K562 (cell line): ENCODE results near the gene CDKN3. TPM values are rescaled to one million over a fixed set of nuclear protein-coding genes. Genes with fewer than 3 reads are reported as not detected.

ENCODE experiments used
- ATAC-seq: fragments of 200-7000 bp; cut with Tn5 transposase; 3 replicates; pipeline ENCODE4 v1.9.1; 2020; ENCODE audit warnings: moderate library complexity
- BruUV-seq: library from RNA; stranded (reverse); fragments of 400-500 nt; replicated peaks from 2 replicates; lab custom pipeline; 2021; lab: Mats Ljungman, UMichigan
- CTCF ChIA-PET: fragments of 300-600 bp; formaldehyde crosslinking; extraction: SDS; loops from one replicate; lab custom pipeline; 2021; ENCODE audit warnings: low intra/inter-chr PET ratio; lab: Yijun Ruan, JAX
- POLR2A ChIA-PET: fragments of 300-600, 350-650 bp; sonication (Branson Sonifier 250); formaldehyde crosslinking; extraction: SDS; loops from one replicate; lab custom pipeline; 2021; ENCODE audit warnings: antibody characterized with exemption, inconsistent platforms; lab: Yijun Ruan, JAX
- DNase-seq, 4 experiments: peaks; one replicate each; pipeline versions ENCODE4 v3.0.0 to v3.0.0-alpha.2; 2011 to 2018; ENCODE audit warnings: low spot score in 3 of 4, mixed read lengths in 3 of 4; ENCODE audit errors: extremely low read depth in 1 of 4
- FAIRE-seq: peaks from 2 replicates; lab custom pipeline; 2011; peaks lifted over from hg19 to GRCh38; lab: Jason Lieb, UNC
- H2AFZ ChIP-seq: 2 replicates; pipeline ENCODE4 v1.6.0; 2011; ENCODE audit warnings: low read depth, low read length, control low read depth, inconsistent platforms
- H3K27ac ChIP-seq: fragments of 200-600 bp; 3 replicates; pipeline ENCODE4 v1.8.0; 2011; ENCODE audit warnings: low read depth, mild to moderate bottlenecking, control low read depth, inconsistent platforms, low read length, moderate library complexity, mixed read lengths; ENCODE audit errors: extremely low read depth
- H3K27me3 ChIP-seq, 2 experiments: fragments of 300-600 bp in 1 of 2; 2 replicates in 1 of 2; 3 replicates in 1 of 2; pipeline versions ENCODE4 v1.6.0 to v1.8.0; 2011; ENCODE audit warnings: inconsistent platforms in 2 of 2, low read length in 2 of 2, mild to moderate bottlenecking in 1 of 2, mixed read lengths in 1 of 2, moderate library complexity in 1 of 2; ENCODE audit not compliant: control insufficient read depth in 2 of 2, insufficient read depth in 2 of 2
- H3K36me3 ChIP-seq: fragments of 300-600 bp; 3 replicates; pipeline ENCODE4 v1.8.0; 2011; ENCODE audit warnings: mild to moderate bottlenecking, low read length, inconsistent platforms; ENCODE audit not compliant: control insufficient read depth, insufficient read depth
- H3K4me1 ChIP-seq, 2 experiments: fragments of 200-600 bp in 1 of 2; replicated peaks in 1 of 2; 2 replicates in 1 of 2; 3 replicates in 1 of 2; pipeline versions ENCODE4 v1.5.1 to v1.8.0; 2011; ENCODE audit warnings: inconsistent platforms in 2 of 2, low read length in 2 of 2, mild to moderate bottlenecking in 1 of 2, mixed read lengths in 1 of 2, moderate library complexity in 1 of 2; ENCODE audit not compliant: control insufficient read depth in 2 of 2, insufficient read depth in 2 of 2
- H3K4me2 ChIP-seq: 2 replicates; pipeline ENCODE4 v1.6.1; 2011; ENCODE audit warnings: low read length, control low read depth, inconsistent platforms, mixed read lengths; ENCODE audit not compliant: insufficient read depth
- H3K4me3 ChIP-seq: fragments of 200-600 bp; sonication (generic), shearing (Covaris generic); 2 replicates; pipeline ENCODE4 v1.5.1; 2016; ENCODE audit warnings: control low read depth, inconsistent platforms
- H3K79me2 ChIP-seq: fragments of 200-600 bp; 3 replicates; pipeline ENCODE4 v1.8.0; 2011; ENCODE audit warnings: low read length, inconsistent platforms; ENCODE audit not compliant: control insufficient read depth, insufficient read depth
- H3K9ac ChIP-seq, 2 experiments: 2 replicates each; pipeline versions ENCODE4 v1.6.0 to v1.6.1; 2011; ENCODE audit warnings: low read depth in 2 of 2, low read length in 2 of 2, control low read depth in 1 of 2, inconsistent platforms in 1 of 2, mild to moderate bottlenecking in 1 of 2, mixed read lengths in 1 of 2; ENCODE audit not compliant: insufficient read depth in 1 of 2
- H3K9me1 ChIP-seq: one replicate; pipeline ENCODE4 v1.6.0; 2011; ENCODE audit warnings: inconsistent platforms, mild to moderate bottlenecking, low read length, moderate library complexity; ENCODE audit not compliant: control insufficient read depth, insufficient read depth
- H3K9me3 ChIP-seq: replicated peaks from 2 replicates; pipeline ENCODE4 v1.5.1; 2011; ENCODE audit warnings: low read depth, low read length, inconsistent platforms; ENCODE audit not compliant: control insufficient read depth, insufficient read depth
- H4K20me1 ChIP-seq: replicated peaks from 2 replicates; pipeline ENCODE4 v1.6.1; 2011; ENCODE audit warnings: low read length, inconsistent platforms, mixed read lengths; ENCODE audit not compliant: control insufficient read depth, insufficient read depth
- BCL6 ChIP-seq: fragments of 250-450 bp; sonication (Bioruptor Pico); IDR thresholded peaks from 2 replicates; pipeline ENCODE4 v1.4.0; 2020
- FOXJ3 ChIP-seq: sonication (generic); formaldehyde crosslinking; IDR thresholded peaks from 2 replicates; pipeline ENCODE4 v1.4.0; 2020; ENCODE audit warnings: mild to moderate bottlenecking, missing genetic modification reagents
- KDM1A ChIP-seq, 2 experiments: fragments of 450-650 bp; IDR thresholded peaks; 2 replicates each; pipeline ENCODE4 v1.6.1; 2016; ENCODE audit warnings: mild to moderate bottlenecking in 2 of 2
- MLX ChIP-seq, 2 experiments: fragments of 450-650 bp in 1 of 2; sonication (generic) in 1 of 2; formaldehyde crosslinking; conservative IDR thresholded peaks; 2 replicates each; pipeline versions ENCODE4 v1.4.0 to v1.8.1; 2020 to 2022; ENCODE audit warnings: mild to moderate bottlenecking in 1 of 2, missing genetic modification reagents in 1 of 2
- PHB ChIP-seq: fragments of 250-450 bp; sonication (Bioruptor Pico); IDR thresholded peaks from 2 replicates; pipeline ENCODE4 v1.5.0; 2021
- POLR2A ChIP-seq: fragments of 450-650 bp; conservative IDR thresholded peaks from 2 replicates; pipeline ENCODE4 v1.6.1; 2016
- PTTG1 ChIP-seq: fragments of 450-650 bp; IDR thresholded peaks from 2 replicates; pipeline ENCODE4 v1.6.1; 2016; ENCODE audit warnings: low read depth, mild to moderate bottlenecking, missing genetic modification characterization, missing compliant biosample characterization
- RFX7 ChIP-seq: fragments of 250-450 bp; sonication (Bioruptor Pico); IDR thresholded peaks from 2 replicates; pipeline ENCODE4 v1.5.1; 2021; ENCODE audit warnings: mild to moderate bottlenecking
- SMAD2 ChIP-seq: fragments of 150-350 bp; IDR thresholded peaks from 2 replicates; pipeline ENCODE4 v1.6.1; 2014; ENCODE audit warnings: low read depth, mild to moderate bottlenecking, low read length
- TCF7L2 ChIP-seq: fragments of 150-350 bp; IDR thresholded peaks from 2 replicates; pipeline ENCODE4 v1.6.1; 2016; ENCODE audit warnings: low read depth, mild to moderate bottlenecking, low read length, moderate library complexity
- ZNF133 ChIP-seq: fragments of 250-450 bp; sonication (Bioruptor Pico); IDR thresholded peaks from 2 replicates; pipeline ENCODE4 v1.4.0; 2020; ENCODE audit warnings: mild to moderate bottlenecking
- ZNF316 ChIP-seq: fragments of 450-650 bp; IDR thresholded peaks from 2 replicates; pipeline ENCODE4 v1.6.1; 2016
- ZNF507 ChIP-seq: conservative IDR thresholded peaks from 2 replicates; pipeline ENCODE4 v1.6.1; 2017; ENCODE audit warnings: missing genetic modification characterization, missing compliant biosample characterization
- ZNF592 ChIP-seq: fragments of 450-650 bp; IDR thresholded peaks from 2 replicates; pipeline ENCODE4 v1.6.1; 2017; ENCODE audit warnings: antibody characterized with exemption, mild to moderate bottlenecking
- WGBS: fragments of 100-300 bp; shearing (Covaris generic); methylation state at CpG from one replicate; pipeline ENCODE4 v1.1.6; 2016; ENCODE audit warnings: low coverage, mixed read lengths; ENCODE audit not compliant: insufficient coverage; ENCODE audit errors: missing lambda C conversion rate; 5-methylcytosine and 5-hydroxymethylcytosine counted together
- in situ Hi-C: fragments of 300-500 bp; cut with MboI; formaldehyde crosslinking; loops from 4 replicates; pipeline ENCODE4 v1.15.0; 2018; ENCODE audit warnings: inconsistent platforms, mixed read lengths
- intact Hi-C: fragments of 100-400 bp; cut with micrococcal nuclease; formaldehyde crosslinking; loops from 2 replicates; pipeline ENCODE4 v1.14.2; 2022
- polyA plus RNA-seq, 8 experiments: library from polyadenylated mRNA; depleted of rRNA in 4 of 8; stranded (reverse) in 5 of 8; unstranded in 3 of 8; fragments of >200 nt; fragmentation: Nextera tagmentation in 2 of 8; fragmentation: Illumina TruSeq in 1 of 8; extraction: Ambion mirVana in 2 of 8; extraction: Trizol in 1 of 8; gene quantifications; 2 replicates each; pipeline versions ENCODE4 v1.2.1 to v1.2.3, GENCODE V29; 2011 to 2014; ENCODE audit warnings: inconsistent platforms in 1 of 8, missing spikeins in 1 of 8
- total RNA-seq, 7 experiments: library from RNA; depleted of rRNA in 6 of 7; stranded (reverse); fragments of >200 nt in 6 of 7; fragmentation: Illumina TruSeq in 2 of 7; extraction: Trizol in 2 of 7; gene quantifications; 2 replicates each; pipeline versions ENCODE4 v1.2.1 to v1.2.3, GENCODE V29; 2011 to 2021; ENCODE audit warnings: low replicate concordance in 1 of 7

Gene CDKN3
- total and polyA plus RNA-seq, 9 of the 15 experiments (the other 6 are each of a cell fraction or from before 2014, with no cell fraction given) = 41.3 to 128 (median 70.7) TPM

DNA sequence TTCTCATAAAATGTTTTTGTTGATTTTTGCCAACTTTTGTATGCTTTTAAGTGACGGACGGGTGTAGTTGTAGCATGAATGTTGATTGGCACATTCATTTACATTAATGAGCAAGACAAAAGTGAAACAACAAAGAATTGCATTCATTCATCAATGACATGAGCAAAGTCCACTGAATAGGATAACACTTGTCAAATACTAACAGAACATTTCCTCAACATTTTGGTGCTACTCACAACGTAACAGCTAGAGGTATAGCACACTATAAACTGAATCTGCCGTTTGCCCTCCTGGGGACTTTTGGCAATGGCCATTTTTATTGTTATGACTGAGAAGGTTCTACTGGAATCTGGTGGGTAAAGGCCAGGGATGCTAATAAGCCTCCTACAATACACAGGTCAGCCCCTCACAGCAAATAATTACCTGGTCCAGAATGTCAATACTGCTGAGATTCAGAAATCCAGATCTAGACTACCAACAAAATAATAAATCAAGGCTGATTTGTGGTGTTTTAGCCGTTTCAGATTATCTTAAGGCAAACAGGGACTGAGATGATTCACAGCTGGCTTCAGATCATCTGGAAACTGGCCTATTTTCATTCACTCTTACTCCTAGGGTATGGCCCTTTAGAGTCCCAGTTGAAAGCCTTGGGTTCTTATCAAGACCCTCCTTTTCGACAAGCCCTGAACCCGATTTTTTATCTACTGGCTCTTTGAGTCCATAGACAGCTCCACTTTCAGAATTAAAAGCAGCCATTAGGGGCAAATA is 22.5 kb upstream of the CDKN3 start:
- in situ Hi-C loops = no loop called here
- H2AFZ ChIP-seq = no peak overlapping the region
- no peak for ATAC-seq

GRCh38 chr14:54377501-54377900 is 19.3 kb upstream of the CDKN3 start:
- no peaks in the 10 kb centered on the region for H4K20me1 ChIP-seq
- H3K36me3 ChIP-seq = no peaks in the 10 kb centered on the region
- no peak overlapping the region for H2AFZ ChIP-seq
- TF ChIP-seq SMAD2 (no peak), POLR2A (no peak), ZNF133 (no peak), FOXJ3 (CRISPR knock-in tag) (no peak), ZNF316 (no peak), ZNF507 (tag) (no peak), ZNF592 (no peak), TCF7L2 (no peak), PHB (CRISPR knock-in tag) (no peak), BCL6 (CRISPR knock-in tag) (no peak)

More for the DNA sequence above, 22.5 kb upstream of the CDKN3 start:
- no TSS peak for BruUV-seq
- Histone ChIP-seq H3K79me2 (no peaks in the 10 kb centered on the region), H3K4me1 (no peaks in the 10 kb centered on the region), H3K27ac (no peak overlapping the region), H3K9me3 (no peaks in the 10 kb centered on the region), H4K20me1 (no peaks in the 10 kb centered on the region), H3K4me2 (no peak overlapping the region), H3K4me3 (no peak overlapping the region), H3K9me1 (no peaks in the 10 kb centered on the region), H3K27me3 (peaks cover 2 to 5% of the 10 kb centered on the region in 2 experiments; a peak in 2 of 5 replicates), H3K36me3 (no peaks in the 10 kb centered on the region), H3K9ac (no peak overlapping the region)
- no peak for FAIRE-seq
- intact Hi-C loops = no loop called here
- no peak for DNase-seq
- 3% methylated on average over 6 of the region's 7 CpGs for WGBS
- POLR2A ChIA-PET = no interaction called here
- CTCF ChIA-PET = no interaction called here
- TF ChIP-seq MLX (CRISPR knock-in tag; conservative IDR thresholded peaks at IDR 0.05) = no peak
- TF ChIP-seq PTTG1 (tag) = no peak
- TF ChIP-seq RFX7 (CRISPR knock-in tag) = no peak
- peak; percentile 50; a peak in 2 of 4 replicates for TF ChIP-seq KDM1A (IDR thresholded peaks at IDR 0.05)

More at GRCh38 chr14:54377501-54377900, 19.3 kb upstream of the CDKN3 start:
- DNase-seq (no peak), FAIRE-seq (no peak), ATAC-seq (no peak; the same call in 2 of the 3 replicates)
- WGBS = 4% methylated on average over 7 of the region's 7 CpGs
- Histone ChIP-seq H3K9me3 (no peaks in the 10 kb centered on the region), H3K27ac (no peak overlapping the region), H3K27me3 (peaks cover 2 to 5% of the 10 kb centered on the region in 2 experiments; a peak in 2 of 5 replicates), H3K4me2 (no peak overlapping the region), H3K79me2 (no peaks in the 10 kb centered on the region), H3K9me1 (no peaks in the 10 kb centered on the region), H3K4me3 (no peak overlapping the region), H3K4me1 (no peaks in the 10 kb centered on the region), H3K9ac (no peak overlapping the region)
- ChIA-PET POLR2A (no interaction called here), CTCF (no interaction called here)
- in situ Hi-C loops (no loop called here), intact Hi-C loops (no loop called here)
- BruUV-seq = no TSS peak
